A549 treated with CORT108297 at 1 μM for 4 hours (cell line): ENCODE measurements around the gene SPAG9. TPM values are rescaled to one million over a fixed set of nuclear protein-coding genes. Genes with fewer than 3 reads are reported as not detected.

Experiments
- total RNA-seq: library from RNA; stranded (reverse); fragments of 200-300 nt; extraction: Qiagen RNA extraction; gene quantifications from 5 replicates; pipeline ENCODE4 v1.2.3, GENCODE V29; 2022

Gene SPAG9
- total RNA-seq = 72.4 to 85.8 TPM (median 81.6 TPM) in 5 replicates

GRCh38 chr17:51120739-51121619 lies at the start of gene SPAG9:
TSS of gene SPAG9 (minus strand) at chr17:51120868. CDS start at chr17:51120656, 212 bp downstream.

GRCh38 chr17:51166198-51166986 lies 45.7 kb upstream of the SPAG9 start, which contains the start of gene NME2:
TSS of gene NME2 (plus strand) at chr17:51166411. CDS start at chr17:51166831, 420 bp downstream.

GRCh38 chr17:51153210-51154072 lies 32.8 kb upstream of the SPAG9 start, which contains the start of gene NME1:
TSS of gene NME1 (plus strand) at chr17:51153559. CDS start at chr17:51155655, 2,096 bp downstream.

Other genes with a start within 250 kb of the SPAG9 start
- gene NME1, start 32.7 kb upstream of the SPAG9 start, total RNA-seq = 601 to 774 TPM (median 720 TPM) in 5 replicates
- gene NME2, start 45.5 kb upstream of the SPAG9 start, total RNA-seq = 1,612 to 1,902 TPM (median 1,836 TPM) in 5 replicates
- 5.0 to 6.6 TPM (median 5.9 TPM) in 5 replicates for gene MBTD1, start 139.2 kb upstream of the SPAG9 start, total RNA-seq
- gene UTP18, start 139.7 kb upstream of the SPAG9 start, total RNA-seq = 71.3 to 91.3 TPM (median 74.7 TPM) in 5 replicates